ENCODE measurements around the gene AGBL5. TPM values are rescaled to one million over a fixed set of nuclear protein-coding genes. Genes with fewer than 3 reads are reported as not detected.
"Not testable (repeated sequence)": the region's sequence is repeated elsewhere in the genome, so short reads cannot be mapped to it uniquely, and the experiment has no call there.

AGBL5 gene
- total RNA-seq, 1 experiment from 2014 or later = 25.2 TPM

GRCh38 chr2:27118525-27119329 is 67.3 kb downstream of the AGBL5 start, which contains the start of gene CGREF1:
CGREF1 (minus strand) TSS chr2:27119128; CDS start chr2:27104366, 14,762 bp downstream.
- DNase-seq (ENCODE audit: low spot score) = no peak

DNA sequence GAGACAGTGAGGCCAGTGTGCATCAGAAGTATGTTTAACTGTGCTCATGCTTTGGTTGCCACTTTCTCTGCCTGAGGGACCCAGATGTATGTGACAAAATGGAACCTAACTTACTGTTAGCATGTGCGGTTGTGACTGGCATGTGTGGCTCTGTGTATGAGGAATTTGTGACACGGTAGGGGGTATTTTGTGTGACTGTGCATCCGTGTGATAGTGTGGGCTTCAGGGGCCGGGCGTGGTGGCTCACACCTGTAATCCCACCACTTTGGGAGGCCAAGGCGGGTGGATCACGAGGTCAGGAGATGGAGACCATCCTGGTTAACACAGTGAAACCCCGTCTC is 67.8 kb downstream of the AGBL5 start:
- not testable (repeated sequence) for DNase-seq (ENCODE audit: low spot score)

Other genes with a start within 250 kb of the AGBL5 start
- 4.5 and 5.0 TPM in 2 replicates for gene DPYSL5, start 203.5 kb upstream of the AGBL5 start, total RNA-seq (2014; rRNA removed; shearing (Covaris generic))
- 2.7 and 4.0 TPM in 2 replicates for gene MAPRE3, start 81.0 kb upstream of the AGBL5 start, total RNA-seq (2014; rRNA removed; shearing (Covaris generic))
- 34.6 and 37.8 TPM in 2 replicates for gene TMEM214, start 18.7 kb upstream of the AGBL5 start, total RNA-seq (2014; rRNA removed; shearing (Covaris generic))
- 328 and 330 TPM in 2 replicates for gene OST4, start 20.0 kb downstream of the AGBL5 start, total RNA-seq (2014; rRNA removed; shearing (Covaris generic))
- gene EMILIN1, start 26.9 kb downstream of the AGBL5 start, total RNA-seq (2014; rRNA removed; shearing (Covaris generic)) = 10.8 and 30.2 TPM in 2 replicates
- gene KHK, start 35.1 kb downstream of the AGBL5 start, total RNA-seq (2014; rRNA removed; shearing (Covaris generic)) = 0.14 and 0.48 TPM in 2 replicates
- 0.31 TPM in 1 of 2 replicates, not detected in the other for gene CGREF1, start 67.5 kb downstream of the AGBL5 start, total RNA-seq (2014; rRNA removed; shearing (Covaris generic))
- gene ABHD1, start 72.1 kb downstream of the AGBL5 start, total RNA-seq (2014; rRNA removed; shearing (Covaris generic)) = 0.12 TPM in 1 of 2 replicates, not detected in the other
- 37.0 and 51.9 TPM in 2 replicates for gene PREB, start 83.0 kb downstream of the AGBL5 start, total RNA-seq (2014; rRNA removed; shearing (Covaris generic))
- gene PRR30, start 87.7 kb downstream of the AGBL5 start, total RNA-seq (2014; rRNA removed; shearing (Covaris generic)) = not detected in 2 replicates
- gene TCF23, start 97.3 kb downstream of the AGBL5 start, total RNA-seq (2014; rRNA removed; shearing (Covaris generic)) = not detected in 2 replicates
- gene ATRAID, start 160.4 kb downstream of the AGBL5 start, total RNA-seq (2014; rRNA removed; shearing (Covaris generic)) = 196 and 202 TPM in 2 replicates
- gene SLC5A6, start 160.6 kb downstream of the AGBL5 start, total RNA-seq (2014; rRNA removed; shearing (Covaris generic)) = 22.6 and 26.2 TPM in 2 replicates
- 4.7 and 6.9 TPM in 2 replicates for gene CAD, start 165.7 kb downstream of the AGBL5 start, total RNA-seq (2014; rRNA removed; shearing (Covaris generic))
- gene SLC30A3, start 211.4 kb downstream of the AGBL5 start, total RNA-seq (2014; rRNA removed; shearing (Covaris generic)) = 0.46 and 0.49 TPM in 2 replicates
- gene DNAJC5G, start 223.8 kb downstream of the AGBL5 start, total RNA-seq (2014; rRNA removed; shearing (Covaris generic)) = not detected in 2 replicates
- 0.35 TPM in 1 of 2 replicates, not detected in the other for gene TRIM54, start 230.8 kb downstream of the AGBL5 start, total RNA-seq (2014; rRNA removed; shearing (Covaris generic))

Measured in H4 (cell line).